ENCODE data around the gene C11orf16. TPM values are rescaled to one million over a fixed set of nuclear protein-coding genes. Genes with fewer than 3 reads are reported as not detected.

C11orf16 gene
- total RNA-seq, result 0.47 TPM

GRCh38 chr11:8932564-8933180 is at the start of gene C11orf16:
Gene C11orf16 (minus strand): TSS chr11:8932947. CDS start chr11:8932308, 639 bp downstream.

GRCh38 chr11:8964324-8965320 is 31.9 kb upstream of the C11orf16 start, which contains the start of gene TMEM9B:
Gene TMEM9B (minus strand): TSS chr11:8964442. CDS start chr11:8964313, 129 bp downstream.

GRCh38 chr11:8942518-8943066 is 9.8 kb upstream of the C11orf16 start, which contains the start of gene ASCL3:
Gene ASCL3 (minus strand): TSS chr11:8943016. CDS start chr11:8938161, 4,855 bp downstream.

GRCh38 chr11:8911029-8911823 is 21.5 kb downstream of the C11orf16 start, which contains the start of gene AKIP1:
Gene AKIP1 (plus strand): TSS chr11:8911189. CDS start chr11:8911450, 261 bp downstream.

Small RNA genes lying within 50 kb of the gene (small RNA-seq; reads per million reads assigned to genes)
- gene RF00019 (ENCODE audit: low replicate concordance), result not detected

Other genes with a start within 250 kb of the C11orf16 start
- 19.4 TPM for gene AKIP1, start 21.8 kb downstream of the C11orf16 start, total RNA-seq
- not detected for gene ASCL3, start 10.1 kb upstream of the C11orf16 start, total RNA-seq
- gene TMEM9B, start 31.5 kb upstream of the C11orf16 start, total RNA-seq, result 34.9 TPM
- gene NRIP3, start 71.1 kb upstream of the C11orf16 start, total RNA-seq, result 1.3 TPM
- gene SCUBE2, start 158.7 kb upstream of the C11orf16 start, total RNA-seq, result 13.6 TPM

Measured in metanephros (tissue), 2 donors.